ENCODE results near the gene PTPN14.

GRCh38 chr1:214432245-214432644, 119.2 kb downstream of the PTPN14 start:
- TF ChIP-seq CTCF (IDR thresholded peaks at IDR 0.05; ENCODE audit: low read length) (no peak), EZH2phosphoT487 (IDR thresholded peaks at IDR 0.05; ENCODE audit: low read length) (no peak), EZH2 (optimal IDR thresholded peaks at IDR 0.05; ENCODE audit: low read depth, low read length) (no peak)
